Measurements from ENCODE around the gene COL9A2. TPM values are rescaled to one million over a fixed set of nuclear protein-coding genes. Genes with fewer than 3 reads are reported as not detected.
A peak's percentile ranks its signal among the peaks of the same experiment; 100 is the strongest.

Gene COL9A2
- total and polyA plus RNA-seq, 9 donors, result 1.0 to 4.8 (median 1.8) TPM

- Histone ChIP-seq H3K27ac (ENCODE audit: low read length) (no peak overlapping the region), H3K9me3 (replicated peaks; ENCODE audit: control insufficient read depth, low read depth, low read length) (no peaks in the 10 kb centered on the region), H3K36me3 (ENCODE audit: control insufficient read depth, insufficient read depth, low read length) (no peaks in the 10 kb centered on the region), H3K4me1 (ENCODE audit: control insufficient read depth, insufficient read depth, low read length) (peaks cover 25% of the 10 kb centered on the region), H3K27me3 (ENCODE audit: control insufficient read depth, insufficient read depth, low read length) (peaks cover 54% of the 10 kb centered on the region), H3K4me3 (ENCODE audit: low read length) (no peak overlapping the region)
- 83% methylated on average over 1 of the region's 4 CpGs for WGBS (ENCODE audit: insufficient coverage)
- DNase-seq, result no peak
These were observed 2.0 kb upstream of the COL9A2 start for GRCh38 chr1:40318970-40319621.

GRCh38 chr1:40318476-40318875 is 1.4 kb upstream of the COL9A2 start:
- no peak for DNase-seq
- no peaks in the 10 kb centered on the region for H3K36me3 ChIP-seq (ENCODE audit: control insufficient read depth, insufficient read depth, low read length)
- WGBS (ENCODE audit: insufficient coverage), result 91% methylated on average over 3 of the region's 4 CpGs
- no peaks in the 10 kb centered on the region for H3K9me3 ChIP-seq (replicated peaks; ENCODE audit: control insufficient read depth, low read depth, low read length)
- no peak overlapping the region for H3K4me3 ChIP-seq (ENCODE audit: low read length)
- peaks cover 57% of the 10 kb centered on the region for H3K27me3 ChIP-seq (ENCODE audit: control insufficient read depth, insufficient read depth, low read length)
- H3K4me1 ChIP-seq (ENCODE audit: control insufficient read depth, insufficient read depth, low read length), result peaks cover 25% of the 10 kb centered on the region
- H3K27ac ChIP-seq (ENCODE audit: low read length), result no peak overlapping the region

GRCh38 chr1:40317394-40318074 is 448 bp upstream of the COL9A2 start:
- Histone ChIP-seq H3K27me3 (ENCODE audit: control insufficient read depth, insufficient read depth, low read length) (peaks cover 54% of the 10 kb centered on the region), H3K9me3 (replicated peaks; ENCODE audit: control insufficient read depth, low read depth, low read length) (no peaks in the 10 kb centered on the region), H3K27ac (ENCODE audit: low read length) (no peak overlapping the region), H3K4me3 (ENCODE audit: low read length) (no peak overlapping the region), H3K4me1 (ENCODE audit: control insufficient read depth, insufficient read depth, low read length) (peaks cover 25% of the 10 kb centered on the region), H3K36me3 (ENCODE audit: control insufficient read depth, insufficient read depth, low read length) (no peaks in the 10 kb centered on the region)
- WGBS (ENCODE audit: insufficient coverage), result 11% methylated on average over 17 of the region's 21 CpGs
- no peak for DNase-seq

- Histone ChIP-seq H3K9me3 (replicated peaks; ENCODE audit: control insufficient read depth, low read depth, low read length) (no peaks in the 10 kb centered on the region), H3K27ac (ENCODE audit: low read length) (no peak overlapping the region), H3K4me3 (ENCODE audit: low read length) (peak overlapping the region; percentile 45), H3K36me3 (ENCODE audit: control insufficient read depth, insufficient read depth, low read length) (no peaks in the 10 kb centered on the region), H3K4me1 (ENCODE audit: control insufficient read depth, insufficient read depth, low read length) (peaks cover 25% of the 10 kb centered on the region), H3K27me3 (ENCODE audit: control insufficient read depth, insufficient read depth, low read length) (peaks cover 54% of the 10 kb centered on the region)
- under 1% methylated on average over 21 of the region's 41 CpGs for WGBS (ENCODE audit: insufficient coverage)
- DNase-seq, result peak; percentile 32
These were observed 1.1 kb downstream of the COL9A2 start for GRCh38 chr1:40315795-40316594.

GRCh38 chr1:40315239-40315794 is 1.8 kb downstream of the COL9A2 start:
- H3K27me3 ChIP-seq (ENCODE audit: control insufficient read depth, insufficient read depth, low read length), result peaks cover 52% of the 10 kb centered on the region
- H3K27ac ChIP-seq (ENCODE audit: low read length), result no peak overlapping the region
- DNase-seq, result peak; percentile 90
- peaks cover 25% of the 10 kb centered on the region for H3K4me1 ChIP-seq (ENCODE audit: control insufficient read depth, insufficient read depth, low read length)
- H3K36me3 ChIP-seq (ENCODE audit: control insufficient read depth, insufficient read depth, low read length), result no peaks in the 10 kb centered on the region
- no peaks in the 10 kb centered on the region for H3K9me3 ChIP-seq (replicated peaks; ENCODE audit: control insufficient read depth, low read depth, low read length)
- WGBS (ENCODE audit: insufficient coverage), result 0% methylated on average over 32 of the region's 42 CpGs
- peak overlapping the region; percentile 45 for H3K4me3 ChIP-seq (ENCODE audit: low read length)

- Histone ChIP-seq H3K27ac (ENCODE audit: low read length) (no peak overlapping the region), H3K36me3 (ENCODE audit: control insufficient read depth, insufficient read depth, low read length) (no peaks in the 10 kb centered on the region), H3K9me3 (replicated peaks; ENCODE audit: control insufficient read depth, low read depth, low read length) (no peaks in the 10 kb centered on the region), H3K27me3 (ENCODE audit: control insufficient read depth, insufficient read depth, low read length) (peaks cover 52% of the 10 kb centered on the region), H3K4me3 (ENCODE audit: low read length) (peak overlapping the region; percentile 19), H3K4me1 (ENCODE audit: control insufficient read depth, insufficient read depth, low read length) (peaks cover 26% of the 10 kb centered on the region)
- DNase-seq, result no peak
- 28% methylated on average over 8 of the region's 13 CpGs for WGBS (ENCODE audit: insufficient coverage)
These were observed 2.3 kb downstream of the COL9A2 start for GRCh38 chr1:40314721-40315238.

GRCh38 chr1:40313958-40314720 is 2.9 kb downstream of the COL9A2 start:
- Histone ChIP-seq H3K9me3 (replicated peaks; ENCODE audit: control insufficient read depth, low read depth, low read length) (no peaks in the 10 kb centered on the region), H3K36me3 (ENCODE audit: control insufficient read depth, insufficient read depth, low read length) (no peaks in the 10 kb centered on the region), H3K4me1 (ENCODE audit: control insufficient read depth, insufficient read depth, low read length) (peaks cover 28% of the 10 kb centered on the region), H3K4me3 (ENCODE audit: low read length) (no peak overlapping the region), H3K27me3 (ENCODE audit: control insufficient read depth, insufficient read depth, low read length) (peaks cover 45% of the 10 kb centered on the region), H3K27ac (ENCODE audit: low read length) (no peak overlapping the region)
- DNase-seq, result no peak
- 82% methylated on average over 8 of the region's 9 CpGs for WGBS (ENCODE audit: insufficient coverage)

GRCh38 chr1:40313329-40313957 is 3.6 kb downstream of the COL9A2 start:
- Histone ChIP-seq H3K4me1 (ENCODE audit: control insufficient read depth, insufficient read depth, low read length) (peaks cover 28% of the 10 kb centered on the region), H3K4me3 (ENCODE audit: low read length) (no peak overlapping the region), H3K36me3 (ENCODE audit: control insufficient read depth, insufficient read depth, low read length) (no peaks in the 10 kb centered on the region), H3K9me3 (replicated peaks; ENCODE audit: control insufficient read depth, low read depth, low read length) (no peaks in the 10 kb centered on the region), H3K27ac (ENCODE audit: low read length) (no peak overlapping the region), H3K27me3 (ENCODE audit: control insufficient read depth, insufficient read depth, low read length) (peaks cover 41% of the 10 kb centered on the region)
- WGBS (ENCODE audit: insufficient coverage), result 90% methylated on average over 2 of the region's 5 CpGs
- DNase-seq, result no peak
